GM12878 (cell line): ENCODE data around the gene GPR158. TPM values are rescaled to one million over a fixed set of nuclear protein-coding genes. Genes with fewer than 3 reads are reported as not detected.

Experiments used
- ATAC-seq: fragments of 200-7000 bp; cut with Tn5 transposase; 3 replicates; pipeline ENCODE4 v1.9.1; 2020; ENCODE audit warnings: mild to moderate bottlenecking, moderate library complexity
- BruUV-seq: library from RNA; stranded (reverse); fragments of 400-500 nt; replicated peaks from 2 replicates; lab custom pipeline; 2021; lab: Mats Ljungman, UMichigan
- CTCF ChIA-PET: fragments of 300-600 bp; sonication (Branson Sonifier 250); formaldehyde crosslinking; extraction: SDS; loops from one replicate; lab custom pipeline; 2021; ENCODE audit warnings: inconsistent platforms; lab: Yijun Ruan, JAX
- POLR2A ChIA-PET: fragments of 350-600 bp; formaldehyde crosslinking; extraction: SDS; loops from one replicate; lab custom pipeline; 2021; ENCODE audit warnings: inconsistent platforms; lab: Charles Lee
- RAD21 ChIA-PET: fragments of 300-600 bp; sonication (Branson Sonifier 250); formaldehyde crosslinking; loops from one replicate; lab custom pipeline; 2023; ENCODE audit warnings: antibody characterized with exemption; ENCODE audit not compliant: unreplicated experiment; lab: Charles Lee
- SMC1A ChIA-PET: fragments of 300-600 bp; sonication (Branson Sonifier 250); formaldehyde crosslinking; loops from one replicate; lab custom pipeline; 2023; ENCODE audit not compliant: unreplicated experiment, uncharacterized antibody; lab: Charles Lee
- DNase-seq: peaks from one replicate; pipeline ENCODE4 v3.0.0-alpha.2; 2011; ENCODE audit warnings: low read depth, low spot score
- FAIRE-seq: peaks from 3 replicates; lab custom pipeline; 2011; peaks lifted over from hg19 to GRCh38; lab: Jason Lieb, UNC
- H2AFZ ChIP-seq: 2 replicates; pipeline ENCODE4 v1.6.0; 2011; ENCODE audit warnings: low read depth, low read length, control low read depth; ENCODE audit not compliant: control insufficient read depth
- H3K27ac ChIP-seq: 2 replicates; pipeline ENCODE4 v1.5.1; 2011; ENCODE audit warnings: control low read depth; ENCODE audit not compliant: control insufficient read depth, insufficient read depth
- H3K27me3 ChIP-seq, 2 experiments: replicated peaks in 1 of 2; 2 replicates each; pipeline versions ENCODE4 v1.6.0 to v1.6.1; 2011; ENCODE audit warnings: low read length in 1 of 2; ENCODE audit not compliant: control insufficient read depth in 2 of 2, insufficient read depth in 2 of 2
- H3K36me3 ChIP-seq, 2 experiments: 2 replicates each; pipeline ENCODE4 v1.5.1; 2011; ENCODE audit warnings: low read length in 1 of 2; ENCODE audit not compliant: control insufficient read depth in 2 of 2, insufficient read depth in 2 of 2
- H3K4me1 ChIP-seq: 2 replicates; pipeline ENCODE4 v1.6.1; 2011; ENCODE audit warnings: mild to moderate bottlenecking, low read length, moderate library complexity, mixed read lengths; ENCODE audit not compliant: control insufficient read depth, insufficient read depth
- H3K4me2 ChIP-seq: 2 replicates; pipeline ENCODE4 v1.6.0; 2011; ENCODE audit warnings: control low read depth; ENCODE audit not compliant: control insufficient read depth, insufficient read depth
- H3K4me3 ChIP-seq: fragments of 200-600 bp; sonication (generic); 2 replicates; pipeline ENCODE4 v1.5.1; 2016
- H3K79me2 ChIP-seq: 2 replicates; pipeline ENCODE4 v1.6.0; 2011; ENCODE audit warnings: low read length; ENCODE audit not compliant: control insufficient read depth, insufficient read depth
- H3K9ac ChIP-seq: 2 replicates; pipeline ENCODE4 v1.8.0; 2011; ENCODE audit warnings: low read length, control low read depth, mixed read lengths; ENCODE audit not compliant: control insufficient read depth, insufficient read depth
- H3K9me3 ChIP-seq: replicated peaks from 3 replicates; pipeline ENCODE4 v1.5.1; 2011; ENCODE audit warnings: mild to moderate bottlenecking, low read length; ENCODE audit not compliant: control insufficient read depth, insufficient read depth
- H4K20me1 ChIP-seq: 2 replicates; pipeline ENCODE4 v1.6.0; 2011; ENCODE audit not compliant: control insufficient read depth, insufficient read depth
- BCL3 ChIP-seq: IDR thresholded peaks from 2 replicates; pipeline ENCODE4 v1.6.1; 2011; ENCODE audit warnings: borderline replicate concordance, low read depth, mild to moderate bottlenecking, moderate library complexity, low read length; ENCODE audit not compliant: insufficient read depth, poor library complexity, severe bottlenecking
- CEBPB ChIP-seq, 2 experiments: fragments of 150-350 bp in 1 of 2; IDR thresholded peaks; 2 replicates each; pipeline ENCODE4 v1.6.1; 2012 to 2014; ENCODE audit warnings: low read depth in 2 of 2, low read length in 2 of 2, borderline replicate concordance in 1 of 2, inconsistent platforms in 1 of 2
- CHD2 ChIP-seq: IDR thresholded peaks from 2 replicates; pipeline ENCODE4 v1.6.1; 2011; ENCODE audit warnings: low read depth, low read length, improper control_type of control experiment, borderline replicate concordance
- HDAC2 ChIP-seq: fragments of 200-600 bp; sonication (generic); IDR thresholded peaks from 2 replicates; pipeline ENCODE4 v1.6.1; 2017
- KAT2A ChIP-seq: conservative IDR thresholded peaks from 2 replicates; pipeline ENCODE4 v1.6.1; 2011; ENCODE audit warnings: low read depth, low read length; ENCODE audit not compliant: control insufficient read depth
- MTA2 ChIP-seq: fragments of 450-650 bp; IDR thresholded peaks from 2 replicates; pipeline ENCODE4 v1.6.1; 2016; ENCODE audit warnings: low read depth, mild to moderate bottlenecking, moderate library complexity
- MXI1 ChIP-seq: fragments of 150-350 bp; IDR thresholded peaks from 2 replicates; pipeline ENCODE4 v1.6.1; 2011; ENCODE audit warnings: low read depth, mild to moderate bottlenecking, inconsistent platforms, low read length, improper control_type of control experiment
- NFIC ChIP-seq: IDR thresholded peaks from 2 replicates; pipeline ENCODE4 v1.6.1; 2012; ENCODE audit warnings: low read depth, mild to moderate bottlenecking, inconsistent platforms, low read length, moderate library complexity
- NFYA ChIP-seq: IDR thresholded peaks from 2 replicates; pipeline ENCODE4 v1.6.1; 2011; ENCODE audit warnings: low read depth, mild to moderate bottlenecking, low read length, improper control_type of control experiment, borderline replicate concordance
- SIX5 ChIP-seq: IDR thresholded peaks from 2 replicates; pipeline ENCODE4 v1.6.1; 2011; ENCODE audit warnings: mild to moderate bottlenecking, low read depth, low read length, moderate library complexity; ENCODE audit not compliant: severe bottlenecking
- STAT1 ChIP-seq: fragments of 450-650 bp; conservative IDR thresholded peaks from 2 replicates; pipeline ENCODE4 v1.6.1; 2014; ENCODE audit warnings: antibody characterized with exemption, mild to moderate bottlenecking
- TCF3 ChIP-seq: IDR thresholded peaks from 2 replicates; pipeline ENCODE4 v1.6.1; 2012; ENCODE audit warnings: low read depth, mild to moderate bottlenecking, low read length, borderline replicate concordance; ENCODE audit not compliant: insufficient read depth
- ZBED1 ChIP-seq: IDR thresholded peaks from 2 replicates; pipeline ENCODE4 v1.6.1; 2016; ENCODE audit warnings: borderline replicate concordance
- WGBS: methylation state at CpG from one replicate; pipeline ENCODE4 v1.1.6; 2016; ENCODE audit warnings: low lambda C conversion rate; ENCODE audit not compliant: insufficient replicate concordance, insufficient coverage; ENCODE audit errors: missing lambda C conversion rate; 5-methylcytosine and 5-hydroxymethylcytosine counted together
- in situ Hi-C: fragments of 300-500 bp; cut with MboI; formaldehyde crosslinking; loops from 9 replicates; pipeline ENCODE4 v1.14.3; 2018; ENCODE audit warnings: mixed read lengths
- intact Hi-C: fragments of 100-400 bp; cut with micrococcal nuclease; formaldehyde crosslinking; loops from one replicate; pipeline ENCODE4 v1.14.2; 2022; ENCODE audit not compliant: unreplicated experiment
- polyA plus RNA-seq, 11 experiments: library from polyadenylated mRNA; depleted of rRNA in 4 of 11; unstranded in 6 of 11; stranded (reverse) in 5 of 11; fragments of >200 nt; fragmentation: Nextera tagmentation in 4 of 11; fragmentation: Illumina TruSeq in 1 of 11; extraction: Ambion mirVana in 4 of 11; extraction: Trizol in 1 of 11; gene quantifications; 1 replicate in 1 of 11; 2 replicates in 10 of 11; pipeline versions ENCODE4 v1.2.1 to v1.2.3, GENCODE V29; 2011 to 2016; ENCODE audit warnings: inconsistent platforms in 2 of 11, missing spikeins in 2 of 11, low read depth in 1 of 11
- total RNA-seq, 4 experiments: library from RNA; depleted of rRNA in 3 of 4; stranded (reverse); fragments of >200 nt in 3 of 4; fragmentation: Illumina TruSeq in 1 of 4; extraction: Trizol in 1 of 4; gene quantifications; 2 replicates each; pipeline versions ENCODE4 v1.2.1 to v1.2.3, GENCODE V29; 2013 to 2021
- TF ChIP-seq, protein P1 (sequence below), 3 experiments: IDR thresholded peaks in 2 of 3; conservative IDR thresholded peaks in 1 of 3; 2 replicates each; pipeline ENCODE4 v1.5.1; 2011; ENCODE audit warnings: low read depth in 3 of 3, low read length in 3 of 3, mild to moderate bottlenecking in 3 of 3, control low read depth in 2 of 3, moderate library complexity in 2 of 3, inconsistent platforms in 1 of 3, mixed read lengths in 1 of 3; ENCODE audit not compliant: control insufficient read depth in 2 of 3, insufficient read depth in 1 of 3; ENCODE audit errors: extremely low read depth in 1 of 3

GPR158 gene
- total and polyA plus RNA-seq, 10 of the 15 experiments (the other 5 are each of a cell fraction or from before 2014, with no cell fraction given): not detected

DNA sequence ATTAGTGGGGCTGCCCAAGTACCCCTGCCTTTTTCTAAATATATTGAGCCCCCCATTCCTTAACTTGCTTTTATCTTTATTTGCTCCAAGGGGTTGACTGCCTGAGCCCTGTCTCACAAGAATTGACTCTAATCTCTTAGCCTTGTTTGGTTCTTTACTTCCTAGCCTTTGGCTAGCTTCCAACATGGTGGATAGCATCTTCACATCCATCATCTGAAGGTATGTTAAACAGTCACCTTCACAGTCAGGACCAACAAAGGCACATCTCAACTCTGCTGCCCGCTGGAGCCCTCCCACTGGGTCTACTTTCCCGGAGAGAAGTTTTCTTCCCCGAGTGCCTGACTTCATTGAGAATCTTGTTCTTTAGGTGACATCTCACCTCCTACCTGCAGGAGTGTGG, 329.5 kb downstream of the GPR158 start:
- POLR2A ChIA-PET: no interaction called here
- in situ Hi-C loops: no loop called here

DNA sequence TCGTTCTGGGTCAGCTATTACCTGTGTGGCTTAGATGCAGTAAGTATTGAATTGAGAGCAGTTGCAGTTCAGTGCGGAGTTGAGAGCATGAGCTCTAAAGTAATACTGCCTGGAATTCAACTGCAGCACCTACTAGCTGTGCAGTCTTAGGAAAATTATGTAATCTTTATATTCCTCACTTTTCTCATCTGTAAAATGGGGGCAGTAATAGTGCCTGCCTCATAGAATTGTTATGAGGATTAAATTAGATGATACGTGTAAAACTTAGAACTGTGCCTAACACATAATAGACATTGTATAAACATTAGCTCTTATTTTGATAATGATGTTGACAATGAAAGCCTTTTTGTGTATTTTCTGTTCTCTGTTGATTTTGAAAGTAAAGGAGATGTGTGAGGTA, 330.0 kb downstream of the GPR158 start:
- Histone ChIP-seq H3K9ac (no peak overlapping the region), H3K27ac (no peak overlapping the region), H3K27me3 (no peaks in the 10 kb centered on the region), H3K9me3 (no peaks in the 10 kb centered on the region), H3K36me3 (no peaks in the 10 kb centered on the region), H4K20me1 (no peaks in the 10 kb centered on the region), H3K4me1 (no peaks in the 10 kb centered on the region), H3K4me3 (no peak overlapping the region), H3K4me2 (no peak overlapping the region), H2AFZ (no peak overlapping the region), H3K79me2 (no peaks in the 10 kb centered on the region)
- SMC1A ChIA-PET: no interaction called here
- WGBS: 17% methylated on average over 3 of the region's 3 CpGs
- in situ Hi-C loops (no loop called here), intact Hi-C loops (no loop called here)
- CTCF ChIA-PET: no interaction called here
- FAIRE-seq (no peak), ATAC-seq (no peak), DNase-seq (no peak)
- POLR2A ChIA-PET: no interaction called here
- TF ChIP-seq KAT2A (no peak), NFYA (no peak), ZBED1 (no peak), BCL3 (no peak), TCF3 (no peak), MXI1 (no peak), CEBPB (IDR thresholded peaks at IDR 0.05; ENCODE audit: borderline replicate concordance in 1 of 2, low read depth in 2 of 2, low read length in 2 of 2) (no peak), STAT1 (no peak), NFIC (no peak)
- TF ChIP-seq, protein P1, sequence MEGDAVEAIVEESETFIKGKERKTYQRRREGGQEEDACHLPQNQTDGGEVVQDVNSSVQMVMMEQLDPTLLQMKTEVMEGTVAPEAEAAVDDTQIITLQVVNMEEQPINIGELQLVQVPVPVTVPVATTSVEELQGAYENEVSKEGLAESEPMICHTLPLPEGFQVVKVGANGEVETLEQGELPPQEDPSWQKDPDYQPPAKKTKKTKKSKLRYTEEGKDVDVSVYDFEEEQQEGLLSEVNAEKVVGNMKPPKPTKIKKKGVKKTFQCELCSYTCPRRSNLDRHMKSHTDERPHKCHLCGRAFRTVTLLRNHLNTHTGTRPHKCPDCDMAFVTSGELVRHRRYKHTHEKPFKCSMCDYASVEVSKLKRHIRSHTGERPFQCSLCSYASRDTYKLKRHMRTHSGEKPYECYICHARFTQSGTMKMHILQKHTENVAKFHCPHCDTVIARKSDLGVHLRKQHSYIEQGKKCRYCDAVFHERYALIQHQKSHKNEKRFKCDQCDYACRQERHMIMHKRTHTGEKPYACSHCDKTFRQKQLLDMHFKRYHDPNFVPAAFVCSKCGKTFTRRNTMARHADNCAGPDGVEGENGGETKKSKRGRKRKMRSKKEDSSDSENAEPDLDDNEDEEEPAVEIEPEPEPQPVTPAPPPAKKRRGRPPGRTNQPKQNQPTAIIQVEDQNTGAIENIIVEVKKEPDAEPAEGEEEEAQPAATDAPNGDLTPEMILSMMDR (IDR thresholded peaks at IDR 0.05 in 2 of 3, conservative IDR thresholded peaks at IDR 0.05 in 1 of 3; ENCODE audit: control insufficient read depth in 2 of 3, extremely low read depth in 1 of 3, insufficient read depth in 1 of 3, low read depth in 3 of 3, low read length in 3 of 3): no peak
- BruUV-seq: no TSS peak
- RAD21 ChIA-PET: no interaction called here

More for the DNA sequence above, 329.5 kb downstream of the GPR158 start:
- SMC1A ChIA-PET: no interaction called here
- H3K9ac ChIP-seq: no peak overlapping the region
- DNase-seq: no peak
- no peak overlapping the region for H3K4me2 ChIP-seq
- no peaks in the 10 kb centered on the region for H3K79me2 ChIP-seq
- no peak overlapping the region for H3K4me3 ChIP-seq
- no peak for FAIRE-seq
- H2AFZ ChIP-seq: no peak overlapping the region
- CTCF ChIA-PET: no interaction called here
- H3K27ac ChIP-seq: no peak overlapping the region
- TF ChIP-seq SIX5 (no peak), MTA2 (no peak), HDAC2 (no peak), CHD2 (no peak)
- no peaks in the 10 kb centered on the region for H3K36me3 ChIP-seq
- RAD21 ChIA-PET: no interaction called here
- intact Hi-C loops: no loop called here
- ATAC-seq: no peak
- WGBS: 0% methylated on average over 3 of the region's 3 CpGs
- H3K27me3 ChIP-seq: no peaks in the 10 kb centered on the region
- H4K20me1 ChIP-seq: no peaks in the 10 kb centered on the region
- no peaks in the 10 kb centered on the region for H3K9me3 ChIP-seq
- no TSS peak for BruUV-seq
- no peaks in the 10 kb centered on the region for H3K4me1 ChIP-seq
